Measurements from ENCODE around the gene OMP. TPM values are rescaled to one million over a fixed set of nuclear protein-coding genes. Genes with fewer than 3 reads are reported as not detected.

The OMP gene
- total RNA-seq, 2 donors from 2014 or later = not detected

DNA sequence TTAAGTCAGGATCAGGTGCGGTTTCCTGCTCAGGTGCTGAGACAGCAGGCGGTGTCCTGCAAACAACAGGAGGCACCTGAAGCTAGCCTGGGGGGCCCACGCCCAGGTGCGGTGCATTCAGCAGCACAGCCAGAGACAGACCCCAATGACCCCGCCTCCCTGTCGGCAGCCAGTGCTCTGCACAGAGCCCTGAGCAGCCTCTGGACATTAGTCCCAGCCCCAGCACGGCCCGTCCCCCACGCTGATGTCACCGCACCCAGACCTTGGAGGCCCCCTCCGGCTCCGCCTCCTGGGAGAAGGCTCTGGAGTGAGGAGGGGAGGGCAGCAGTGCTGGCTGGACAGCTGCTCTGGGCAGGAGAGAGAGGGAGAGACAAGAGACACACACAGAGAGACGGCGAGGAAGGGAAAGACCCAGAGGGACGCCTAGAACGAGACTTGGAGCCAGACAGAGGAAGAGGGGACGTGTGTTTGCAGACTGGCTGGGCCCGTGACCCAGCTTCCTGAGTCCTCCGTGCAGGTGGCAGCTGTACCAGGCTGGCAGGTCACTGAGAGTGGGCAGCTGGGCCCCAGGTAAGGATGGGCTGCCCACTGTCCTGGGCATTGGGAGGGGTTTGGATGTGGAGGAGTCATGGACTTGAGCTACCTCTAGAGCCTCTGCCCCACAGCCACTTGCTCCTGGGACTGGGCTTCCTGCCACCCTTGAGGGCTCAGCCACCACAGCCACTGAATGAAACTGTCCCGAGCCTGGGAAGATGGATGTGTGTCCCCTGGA is 25.5 kb downstream of the OMP start, which contains the start of gene MYO7A:
Gene MYO7A, plus strand, starts transcription at position 327 of the 772 bp plus-strand sequence. CDS start 2,389 bp downstream, outside the sequence.
- Mint-ChIP-seq H3K27me3 (no peaks in the 10 kb centered on the region), H3K36me3 (ENCODE audit: low read depth) (no peaks in the 10 kb centered on the region), H3K27ac (no peak within 1 kb of the TSS), H3K4me3 (peak within 1 kb of the TSS; percentile 74), H3K4me1 (peaks cover 12% of the 10 kb centered on the region)
- DNase-seq (no peak), ATAC-seq (peak; percentile 7)
- H3K9me3 ChIP-seq (ENCODE audit: control insufficient read depth, low read length, poor library complexity, severe bottlenecking) = no peaks in the 10 kb centered on the region

GRCh38 chr11:77129069-77129841 is 26.6 kb downstream of the OMP start:
- H3K4me1 Mint-ChIP-seq = peaks cover 12% of the 10 kb centered on the region
- no peak for ATAC-seq
- H3K36me3 Mint-ChIP-seq (ENCODE audit: low read depth) = no peaks in the 10 kb centered on the region
- no peak for DNase-seq
- no peaks in the 10 kb centered on the region for H3K27me3 Mint-ChIP-seq
- H3K4me3 Mint-ChIP-seq = peak overlapping the region; percentile 21
- no peak overlapping the region for H3K27ac Mint-ChIP-seq
- H3K9me3 ChIP-seq (ENCODE audit: control insufficient read depth, low read length, poor library complexity, severe bottlenecking) = no peaks in the 10 kb centered on the region

DNA sequence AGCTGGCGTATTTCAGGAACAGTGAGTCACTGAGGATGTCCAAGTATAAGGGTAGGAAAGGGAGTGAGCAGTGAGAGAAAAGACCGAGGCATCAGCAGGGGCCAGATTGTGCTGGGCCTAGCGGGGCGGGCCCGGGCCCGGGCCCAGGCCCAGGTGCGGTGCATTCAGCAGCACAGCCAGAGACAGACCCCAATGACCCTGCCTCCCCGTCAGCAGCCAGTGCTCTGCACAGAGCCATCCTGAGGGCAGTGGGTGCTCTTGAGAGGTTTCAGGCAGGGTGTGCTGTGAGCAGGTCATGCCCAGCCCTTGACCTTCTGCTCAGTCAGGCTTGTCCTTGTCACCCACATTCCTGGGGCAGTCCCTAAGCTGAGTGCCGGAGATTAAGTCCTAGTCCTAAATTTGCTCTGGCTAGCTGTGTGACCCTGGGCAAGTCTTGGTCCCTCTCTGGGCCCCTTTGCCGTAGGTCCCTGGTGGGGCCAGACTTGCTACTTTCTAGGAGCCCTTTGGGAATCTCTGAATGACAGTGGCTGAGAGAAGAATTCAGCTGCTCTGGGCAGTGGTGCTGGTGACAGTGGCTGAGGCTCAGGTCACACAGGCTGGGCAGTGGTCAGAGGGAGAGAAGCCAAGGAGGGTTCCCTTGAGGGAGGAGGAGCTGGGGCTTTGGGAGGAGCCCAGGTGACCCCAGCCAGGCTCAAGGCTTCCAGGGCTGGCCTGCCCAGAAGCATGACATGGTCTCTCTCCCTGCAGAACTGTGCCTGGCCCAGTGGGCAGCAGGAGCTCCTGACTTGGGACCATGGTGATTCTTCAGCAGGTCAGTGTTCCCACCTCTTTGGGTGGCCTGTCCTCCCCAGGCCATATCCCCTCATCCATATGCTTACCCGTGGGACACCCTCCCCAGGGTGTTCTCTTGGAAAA is 27.5 kb downstream of the OMP start:
- ATAC-seq (no peak), DNase-seq (no peak)
- Mint-ChIP-seq H3K4me1 (peaks cover 12% of the 10 kb centered on the region), H3K27ac (no peak overlapping the region), H3K4me3 (no peak overlapping the region), H3K36me3 (ENCODE audit: low read depth) (no peaks in the 10 kb centered on the region), H3K27me3 (no peaks in the 10 kb centered on the region)
- H3K9me3 ChIP-seq (ENCODE audit: control insufficient read depth, low read length, poor library complexity, severe bottlenecking) = no peaks in the 10 kb centered on the region

DNA sequence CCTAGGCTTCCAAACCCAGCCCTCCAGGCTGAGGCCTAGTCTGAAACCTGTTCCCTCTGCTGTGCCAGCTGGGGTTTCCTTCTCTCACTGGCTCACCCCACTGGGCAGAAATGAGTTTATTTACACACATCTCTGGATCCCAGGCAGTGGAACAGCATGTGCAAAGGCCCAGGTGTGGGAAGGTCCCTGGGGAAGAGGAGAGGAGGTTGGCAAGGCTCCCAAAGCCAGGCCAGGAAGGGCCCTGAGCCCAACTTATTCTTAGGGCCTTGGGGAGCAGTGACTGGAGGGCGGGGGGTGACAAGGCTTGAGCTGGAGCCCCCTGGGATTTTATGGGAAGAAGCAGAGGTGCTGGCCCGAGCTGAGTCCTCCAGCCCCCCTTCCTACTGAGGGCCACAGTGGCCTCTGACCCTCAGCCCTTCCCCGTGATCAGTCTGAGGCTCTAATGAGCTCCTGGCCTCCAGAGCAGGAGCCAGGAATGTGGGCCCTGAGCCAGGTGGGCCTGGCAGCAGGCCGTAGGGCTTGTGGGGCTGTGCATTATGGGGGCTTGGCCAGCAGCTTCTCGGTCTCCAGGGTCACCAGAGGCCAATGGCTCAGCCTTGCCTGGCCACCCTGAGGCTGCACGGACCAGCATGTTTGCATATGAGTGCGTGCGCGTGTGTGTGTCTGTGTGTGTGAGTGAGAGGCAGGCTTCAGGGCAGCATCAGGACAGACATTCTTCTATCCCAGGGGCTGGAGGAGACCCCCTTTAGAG is 28.3 kb downstream of the OMP start:
- no peaks in the 10 kb centered on the region for H3K36me3 Mint-ChIP-seq (ENCODE audit: low read depth)
- peaks cover 12% of the 10 kb centered on the region for H3K4me1 Mint-ChIP-seq
- H3K27ac Mint-ChIP-seq = no peak overlapping the region
- H3K4me3 Mint-ChIP-seq = peak overlapping the region; percentile 52
- ATAC-seq (no peak), DNase-seq (no peak)
- no peaks in the 10 kb centered on the region for H3K27me3 Mint-ChIP-seq
- H3K9me3 ChIP-seq (ENCODE audit: control insufficient read depth, low read length, poor library complexity, severe bottlenecking) = no peaks in the 10 kb centered on the region

DNA sequence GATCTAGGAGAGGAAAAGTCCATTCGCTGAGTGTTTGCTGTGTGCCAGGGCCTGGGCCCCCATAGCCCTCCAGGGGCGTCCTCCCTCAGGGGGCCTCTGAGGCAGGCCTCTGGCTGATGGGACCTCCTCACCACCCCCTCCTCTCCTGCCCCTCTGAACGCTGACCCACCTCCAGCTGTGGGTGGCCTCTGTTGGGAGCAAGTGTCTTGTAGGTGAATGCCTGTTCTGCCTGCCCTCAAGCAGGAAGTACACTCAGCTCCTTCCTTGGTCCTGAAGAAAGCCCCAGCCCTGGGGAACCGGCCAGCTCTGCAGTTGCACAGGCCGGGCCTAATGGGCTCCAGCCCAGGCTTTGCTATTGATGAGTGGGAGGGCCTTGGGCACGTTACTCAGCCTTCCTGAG is 28.9 kb downstream of the OMP start:
- DNase-seq = no peak
- ATAC-seq = no peak
- Mint-ChIP-seq H3K36me3 (ENCODE audit: low read depth) (no peaks in the 10 kb centered on the region), H3K4me3 (no peak overlapping the region), H3K27ac (no peak overlapping the region), H3K27me3 (peaks cover 5% of the 10 kb centered on the region), H3K4me1 (peaks cover 14% of the 10 kb centered on the region)
- no peaks in the 10 kb centered on the region for H3K9me3 ChIP-seq (ENCODE audit: control insufficient read depth, low read length, poor library complexity, severe bottlenecking)

DNA sequence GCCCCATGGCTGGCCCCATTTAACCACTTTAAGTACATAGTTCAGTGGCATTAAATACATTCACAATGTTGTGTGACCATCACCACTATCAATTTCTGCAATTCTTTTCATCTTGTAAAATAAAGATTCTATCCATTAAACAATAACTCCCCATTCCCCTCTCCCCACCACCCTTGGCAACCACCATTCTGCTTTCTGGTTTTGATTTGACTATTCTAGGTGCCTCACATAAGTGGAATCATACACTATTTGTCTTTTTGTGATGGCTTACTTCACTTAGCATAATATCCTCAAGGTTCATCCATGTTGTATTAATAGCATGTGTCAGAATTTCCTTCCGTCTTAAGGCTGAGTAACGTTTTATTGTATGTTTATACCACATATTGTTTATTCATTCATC is 32.4 kb downstream of the OMP start:
- H3K4me1 Mint-ChIP-seq = peaks cover 9% of the 10 kb centered on the region
- no peak overlapping the region for H3K27ac Mint-ChIP-seq
- peaks cover 33% of the 10 kb centered on the region for H3K27me3 Mint-ChIP-seq
- H3K36me3 Mint-ChIP-seq (ENCODE audit: low read depth) = peaks cover 2% of the 10 kb centered on the region
- no peak for DNase-seq
- H3K4me3 Mint-ChIP-seq = no peak overlapping the region
- no peak for ATAC-seq
- no peaks in the 10 kb centered on the region for H3K9me3 ChIP-seq (ENCODE audit: control insufficient read depth, low read length, poor library complexity, severe bottlenecking)

GRCh38 chr11:77136074-77136473 is 33.4 kb downstream of the OMP start:
- H3K27ac Mint-ChIP-seq = no peak overlapping the region
- peaks cover 9% of the 10 kb centered on the region for H3K4me1 Mint-ChIP-seq
- peaks cover 2% of the 10 kb centered on the region for H3K36me3 Mint-ChIP-seq (ENCODE audit: low read depth)
- ATAC-seq (no peak), DNase-seq (no peak)
- H3K9me3 ChIP-seq (ENCODE audit: control insufficient read depth, low read length, poor library complexity, severe bottlenecking) = no peaks in the 10 kb centered on the region
- H3K27me3 Mint-ChIP-seq = peaks cover 35% of the 10 kb centered on the region
- H3K4me3 Mint-ChIP-seq = no peak overlapping the region

DNA sequence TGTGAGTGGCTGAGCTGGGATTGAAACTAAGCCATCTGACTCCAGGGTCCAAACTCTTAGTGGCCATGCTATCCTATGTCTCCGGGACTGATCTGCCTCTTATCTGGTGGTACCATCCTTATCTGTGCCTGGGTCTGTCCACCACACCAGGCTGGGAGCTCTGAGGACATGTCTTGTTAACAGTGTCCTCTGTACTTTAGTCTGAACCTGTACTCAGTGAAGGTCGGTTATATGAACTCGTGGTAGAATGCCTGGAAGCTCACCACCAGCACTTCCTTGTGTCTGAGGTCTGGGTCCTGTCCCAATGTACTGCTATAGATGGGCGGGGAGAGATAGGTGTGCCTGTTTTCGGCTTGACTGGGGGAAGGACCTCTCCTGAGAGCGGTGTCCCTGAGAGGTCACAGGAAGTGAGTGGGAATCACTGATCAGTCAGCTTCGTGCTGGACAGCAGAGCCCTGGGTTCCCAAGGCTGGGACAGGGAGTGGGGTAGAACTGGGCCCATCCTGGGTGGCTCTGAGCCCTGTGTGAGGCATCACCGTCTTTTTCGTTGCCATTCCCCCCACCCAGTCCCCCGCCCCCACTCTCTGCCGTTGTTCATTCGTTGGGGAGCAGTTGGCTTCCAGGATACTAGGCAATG is 34.3 kb downstream of the OMP start:
- DNase-seq (no peak), ATAC-seq (no peak)
- Mint-ChIP-seq H3K27ac (no peak overlapping the region), H3K36me3 (ENCODE audit: low read depth) (peaks cover 2% of the 10 kb centered on the region), H3K4me1 (peaks cover 13% of the 10 kb centered on the region), H3K27me3 (peaks cover 35% of the 10 kb centered on the region), H3K4me3 (no peak overlapping the region)
- no peaks in the 10 kb centered on the region for H3K9me3 ChIP-seq (ENCODE audit: control insufficient read depth, low read length, poor library complexity, severe bottlenecking)

GRCh38 chr11:77137421-77137820 is 34.8 kb downstream of the OMP start:
- Mint-ChIP-seq H3K4me1 (peaks cover 17% of the 10 kb centered on the region), H3K4me3 (no peak overlapping the region), H3K36me3 (ENCODE audit: low read depth) (peaks cover 2% of the 10 kb centered on the region), H3K27me3 (peaks cover 35% of the 10 kb centered on the region), H3K27ac (no peak overlapping the region)
- no peaks in the 10 kb centered on the region for H3K9me3 ChIP-seq (ENCODE audit: control insufficient read depth, low read length, poor library complexity, severe bottlenecking)
- ATAC-seq (no peak), DNase-seq (no peak)

DNA sequence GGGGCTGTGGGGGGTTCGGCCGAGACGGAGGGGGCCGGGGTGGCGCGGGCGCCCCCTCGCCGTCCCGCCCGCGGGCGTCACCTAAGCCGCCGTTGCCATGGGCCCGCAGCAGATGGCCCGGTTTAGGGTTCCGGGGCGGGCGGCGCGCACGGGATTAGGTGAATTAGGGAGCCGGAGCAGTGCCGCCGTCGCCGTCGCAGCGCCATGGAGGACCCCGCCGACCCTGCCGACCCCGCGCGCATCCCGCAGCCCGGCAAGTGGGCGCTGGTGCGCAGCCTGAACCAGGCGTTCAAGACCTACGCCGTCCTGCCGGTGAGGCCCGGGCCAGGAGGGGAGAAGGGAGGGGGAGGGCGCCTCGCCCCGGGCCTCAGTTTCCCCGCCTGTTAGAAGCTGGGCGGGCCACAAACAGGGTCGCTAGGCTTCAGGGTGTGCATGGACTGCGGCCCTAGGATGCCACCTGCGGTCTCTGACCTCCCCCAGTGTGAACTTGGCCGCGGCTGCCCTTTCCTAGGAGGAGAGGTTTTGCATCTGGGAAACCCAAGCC is 35.5 kb downstream of the OMP start:
- Mint-ChIP-seq H3K27me3 (peaks cover 35% of the 10 kb centered on the region), H3K27ac (no peak overlapping the region), H3K4me1 (peaks cover 21% of the 10 kb centered on the region), H3K4me3 (no peak overlapping the region), H3K36me3 (ENCODE audit: low read depth) (peaks cover 2% of the 10 kb centered on the region)
- DNase-seq = no peak
- no peaks in the 10 kb centered on the region for H3K9me3 ChIP-seq (ENCODE audit: control insufficient read depth, low read length, poor library complexity, severe bottlenecking)
- no peak for ATAC-seq

- no peak overlapping the region for H3K27ac Mint-ChIP-seq
- no peak overlapping the region for H3K4me3 Mint-ChIP-seq
- no peaks in the 10 kb centered on the region for H3K9me3 ChIP-seq (ENCODE audit: control insufficient read depth, low read length, poor library complexity, severe bottlenecking)
- H3K27me3 Mint-ChIP-seq = peaks cover 35% of the 10 kb centered on the region
- peaks cover 2% of the 10 kb centered on the region for H3K36me3 Mint-ChIP-seq (ENCODE audit: low read depth)
- peaks cover 24% of the 10 kb centered on the region for H3K4me1 Mint-ChIP-seq
- DNase-seq (no peak), ATAC-seq (no peak)
These were observed 36.6 kb downstream of the OMP start for GRCh38 chr11:77139201-77139600.

All from T-helper 17 cell (primary cell).